GM11168 (cell line): ENCODE results near the gene TTN.
"Not testable (repeated sequence)": the region's sequence is repeated elsewhere in the genome, so short reads cannot be mapped to it uniquely, and the experiment has no call there.

Source experiments
- in situ Hi-C: fragments of 300-500 bp; cut with MboI; formaldehyde crosslinking; loops from one replicate; pipeline ENCODE4 v1.12.0; 2022; ENCODE audit warnings: low sequenced_read_pairs; ENCODE audit not compliant: unreplicated experiment

The TTN gene

GRCh38 chr2:178553047-178553446, 254.2 kb downstream of the TTN start:
- in situ Hi-C loops, result no loop called here

GRCh38 chr2:178550352-178550751, 256.9 kb downstream of the TTN start:
- in situ Hi-C loops, result no loop called here

GRCh38 chr2:178542569-178542968, 264.7 kb downstream of the TTN start:
- in situ Hi-C loops, result no loop called here

GRCh38 chr2:178542161-178542560, 265.1 kb downstream of the TTN start:
- in situ Hi-C loops, result no loop called here

GRCh38 chr2:178536037-178536436, 271.2 kb downstream of the TTN start:
- in situ Hi-C loops, result no loop called here

GRCh38 chr2:178531168-178531567, 276.1 kb downstream of the TTN start:
- in situ Hi-C loops, result no loop called here

GRCh38 chr2:178530625-178531142, 276.5 kb downstream of the TTN start:
- in situ Hi-C loops, result no loop called here

GRCh38 chr2:178530131-178530530, 277.1 kb downstream of the TTN start:
- in situ Hi-C loops, result no loop called here

GRCh38 chr2:178529194-178529593, 278.0 kb downstream of the TTN start:
- in situ Hi-C loops, result no loop called here

GRCh38 chr2:178528647-178529046, 278.6 kb downstream of the TTN start:
- in situ Hi-C loops, result no loop called here

GRCh38 chr2:178527592-178527991, 279.6 kb downstream of the TTN start:
- in situ Hi-C loops, result no loop called here

- in situ Hi-C loops, result no loop called here
Measured at GRCh38 chr2:178526256-178526655, 281.0 kb downstream of the TTN start.

GRCh38 chr2:178525460-178525859, 281.8 kb downstream of the TTN start:
- in situ Hi-C loops, result not testable (repeated sequence)

- in situ Hi-C loops, result not testable (repeated sequence)
Measured at GRCh38 chr2:178525010-178525409, 282.2 kb downstream of the TTN start.

- in situ Hi-C loops, result no loop called here
Measured at GRCh38 chr2:178523596-178524134, 283.6 kb downstream of the TTN start.

GRCh38 chr2:178522950-178523595, 284.1 kb downstream of the TTN start:
- in situ Hi-C loops, result no loop called here

- in situ Hi-C loops, result no loop called here
Measured at GRCh38 chr2:178521304-178522150, 285.7 kb downstream of the TTN start.

GRCh38 chr2:178517496-178517895, 289.7 kb downstream of the TTN start:
- in situ Hi-C loops, result no loop called here

GRCh38 chr2:178514664-178515063, 292.6 kb downstream of the TTN start:
- in situ Hi-C loops, result no loop called here

GRCh38 chr2:178513876-178514275, 293.3 kb downstream of the TTN start:
- in situ Hi-C loops, result no loop called here

- in situ Hi-C loops, result no loop called here
Measured at GRCh38 chr2:178512484-178512883, 294.7 kb downstream of the TTN start.
